GM12801 (cell line): Measurements from ENCODE around the gene FOXC1.

ENCODE experiments used
- CTCF ChIP-seq: IDR thresholded peaks from one replicate; pipeline ENCODE4 v1.5.1; 2011; ENCODE audit warnings: control low read depth; ENCODE audit not compliant: insufficient read length; ENCODE audit errors: extremely low read depth

FOXC1 gene

GRCh38 chr6:1597121-1597744, 12.5 kb upstream of the FOXC1 start:
- TF ChIP-seq CTCF = no peak

- TF ChIP-seq CTCF = no peak
Observed at GRCh38 chr6:1597924-1598323, 11.8 kb upstream of the FOXC1 start.

- no peak for TF ChIP-seq CTCF
Observed at GRCh38 chr6:1598433-1598832, 11.3 kb upstream of the FOXC1 start.

- no peak for TF ChIP-seq CTCF
Observed at GRCh38 chr6:1598886-1599285, 10.8 kb upstream of the FOXC1 start.

- no peak for TF ChIP-seq CTCF
Observed at GRCh38 chr6:1599469-1599868, 10.2 kb upstream of the FOXC1 start.

- no peak for TF ChIP-seq CTCF
Observed at GRCh38 chr6:1600063-1600763, 9.5 kb upstream of the FOXC1 start.

- no peak for TF ChIP-seq CTCF
Observed at GRCh38 chr6:1600764-1601157, 9.0 kb upstream of the FOXC1 start.
